Measurements from ENCODE around the gene CROT.

- TF ChIP-seq CTCF (conservative IDR thresholded peaks at IDR 0.05; ENCODE audit: low read length) (no peak), EZH2phosphoT487 (IDR thresholded peaks at IDR 0.05; ENCODE audit: borderline replicate concordance) (no peak)
Measured at GRCh38 chr7:87317691-87318245, 27.7 kb upstream of the CROT start.
